ENCODE data around the gene PRM2.

The PRM2 gene

GRCh38 chr16:11231367-11231970, 44.8 kb downstream of the PRM2 start:
- TF ChIP-seq REST (IDR thresholded peaks at IDR 0.05; ENCODE audit: insufficient replicate concordance, low read depth): no peak
- TF ChIP-seq CTCF (IDR thresholded peaks at IDR 0.05; ENCODE audit: insufficient read depth, low read length): no peak
- TF ChIP-seq GABPA (IDR thresholded peaks at IDR 0.05; ENCODE audit: low read depth): no peak
- no peak for TF ChIP-seq SPI1 (IDR thresholded peaks at IDR 0.05; ENCODE audit: borderline replicate concordance, low read depth)
- no peak for TF ChIP-seq POLR2AphosphoS5 (IDR thresholded peaks at IDR 0.05; ENCODE audit: low read depth)
- no peak for DNase-seq (ENCODE audit: low read depth in 1 of 2, low spot score in 1 of 2)
- no peak overlapping the region for H3K27ac ChIP-seq (replicated peaks)
- H3K4me3 ChIP-seq (replicated peaks; ENCODE audit: insufficient read depth, low read length): no peak overlapping the region
- no peaks in the 10 kb centered on the region for H3K27me3 ChIP-seq (ENCODE audit: insufficient read depth, poor library complexity, severe bottlenecking)

- TF ChIP-seq REST (IDR thresholded peaks at IDR 0.05; ENCODE audit: insufficient replicate concordance, low read depth) (no peak), SPI1 (IDR thresholded peaks at IDR 0.05; ENCODE audit: borderline replicate concordance, low read depth) (no peak), POLR2AphosphoS5 (IDR thresholded peaks at IDR 0.05; ENCODE audit: low read depth) (no peak), GABPA (IDR thresholded peaks at IDR 0.05; ENCODE audit: low read depth) (no peak), CTCF (IDR thresholded peaks at IDR 0.05; ENCODE audit: insufficient read depth, low read length) (no peak)
- H3K27me3 ChIP-seq (ENCODE audit: insufficient read depth, poor library complexity, severe bottlenecking): no peaks in the 10 kb centered on the region
- H3K27ac ChIP-seq (replicated peaks): no peak overlapping the region
- no peak overlapping the region for H3K4me3 ChIP-seq (replicated peaks; ENCODE audit: insufficient read depth, low read length)
- DNase-seq (ENCODE audit: low read depth in 1 of 2, low spot score in 1 of 2): no peak
Measured at GRCh38 chr16:11229906-11230305, 46.4 kb downstream of the PRM2 start.

GRCh38 chr16:11229432-11229831, 46.8 kb downstream of the PRM2 start:
- Histone ChIP-seq H3K27me3 (ENCODE audit: insufficient read depth, poor library complexity, severe bottlenecking) (no peaks in the 10 kb centered on the region), H3K27ac (replicated peaks) (no peak overlapping the region), H3K4me3 (replicated peaks; ENCODE audit: insufficient read depth, low read length) (no peak overlapping the region)
- no peak for TF ChIP-seq SPI1 (IDR thresholded peaks at IDR 0.05; ENCODE audit: borderline replicate concordance, low read depth)
- no peak for TF ChIP-seq CTCF (IDR thresholded peaks at IDR 0.05; ENCODE audit: insufficient read depth, low read length)
- no peak for TF ChIP-seq GABPA (IDR thresholded peaks at IDR 0.05; ENCODE audit: low read depth)
- TF ChIP-seq POLR2AphosphoS5 (IDR thresholded peaks at IDR 0.05; ENCODE audit: low read depth): no peak
- no peak for TF ChIP-seq REST (IDR thresholded peaks at IDR 0.05; ENCODE audit: insufficient replicate concordance, low read depth)
- no peak for DNase-seq (ENCODE audit: low read depth in 1 of 2, low spot score in 1 of 2)

All from HL-60 (cell line).